Measurements from ENCODE around the gene SLC35A2.

SLC35A2 gene

DNA sequence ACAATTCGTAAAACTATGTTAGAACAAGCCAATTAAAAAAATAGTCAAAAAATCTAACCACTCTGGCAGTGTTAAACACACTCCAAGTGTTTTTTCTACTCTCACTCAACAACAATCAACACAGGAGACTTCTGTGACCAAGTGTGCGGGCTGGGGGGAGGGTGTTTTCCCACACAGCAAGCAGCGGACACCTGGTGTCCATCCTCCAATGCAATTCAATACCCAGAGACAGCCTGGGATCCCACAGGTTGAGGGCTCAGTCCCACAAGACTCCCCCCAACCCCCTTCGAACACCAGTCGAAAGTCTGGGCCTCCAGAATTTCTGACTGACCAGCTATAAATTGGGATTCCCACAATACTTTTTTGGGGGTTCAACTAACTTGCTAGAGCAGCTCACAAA is 15.7 kb upstream of the SLC35A2 start:
- DNase-seq, result no peak

DNA sequence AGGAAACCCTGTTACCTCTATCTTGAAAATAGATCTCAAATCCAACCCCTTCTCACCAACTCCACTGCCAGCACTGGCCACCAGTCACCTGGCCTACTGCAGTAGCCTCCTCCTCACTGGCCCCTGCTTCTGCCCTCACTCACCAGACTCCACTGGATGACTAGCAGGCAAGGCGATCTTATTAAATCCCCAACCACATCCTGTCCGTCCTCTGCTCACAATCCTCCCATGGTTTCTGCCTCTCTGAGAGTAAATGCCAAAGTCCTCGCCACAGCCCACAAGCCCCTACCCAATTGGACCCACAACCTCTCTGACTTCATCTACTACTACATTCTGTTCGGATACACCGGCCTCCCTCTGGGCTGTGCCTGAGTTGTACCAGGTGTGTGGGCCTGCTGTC is 12.8 kb upstream of the SLC35A2 start:
- DNase-seq, result no peak

DNA sequence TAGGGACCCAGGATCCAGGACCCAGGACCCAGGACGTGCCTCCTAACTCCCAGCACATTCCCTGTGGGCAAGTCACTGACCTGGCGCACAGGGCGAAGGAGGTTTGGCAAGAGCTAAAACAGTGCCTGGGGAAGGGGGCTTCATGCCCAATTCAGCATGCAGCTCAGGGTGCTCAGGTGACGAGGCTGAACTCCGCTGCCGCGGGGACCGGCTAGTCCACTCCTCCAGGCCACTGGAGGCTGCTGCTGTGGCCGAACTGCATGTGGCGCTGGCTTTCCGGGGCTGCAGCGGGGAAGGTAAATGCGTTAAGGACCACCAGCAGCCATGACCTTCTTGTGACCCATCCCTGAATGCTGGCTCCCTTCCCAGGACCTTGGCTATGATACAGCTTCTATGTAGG is 12.3 kb upstream of the SLC35A2 start:
- no peak for DNase-seq

DNA sequence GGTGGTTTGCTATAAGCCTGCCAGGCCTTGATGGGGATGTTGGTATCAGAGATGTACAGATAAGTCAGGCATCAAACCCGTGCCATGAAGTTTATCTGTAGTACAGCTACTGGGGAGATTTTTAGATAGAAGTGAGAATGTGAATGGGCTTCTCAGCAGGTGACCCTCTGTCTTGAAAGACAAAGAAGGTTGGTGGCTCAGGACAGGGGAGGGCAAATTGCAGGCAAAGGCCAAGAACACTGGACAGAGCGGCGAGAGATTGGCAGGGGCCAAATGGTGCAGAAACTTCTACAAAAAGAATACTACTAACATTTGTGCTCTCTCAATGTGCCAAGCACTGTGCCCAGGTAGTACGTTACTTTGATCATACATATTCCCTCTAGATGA is 9.3 kb upstream of the SLC35A2 start:
- DNase-seq, result no peak

DNA sequence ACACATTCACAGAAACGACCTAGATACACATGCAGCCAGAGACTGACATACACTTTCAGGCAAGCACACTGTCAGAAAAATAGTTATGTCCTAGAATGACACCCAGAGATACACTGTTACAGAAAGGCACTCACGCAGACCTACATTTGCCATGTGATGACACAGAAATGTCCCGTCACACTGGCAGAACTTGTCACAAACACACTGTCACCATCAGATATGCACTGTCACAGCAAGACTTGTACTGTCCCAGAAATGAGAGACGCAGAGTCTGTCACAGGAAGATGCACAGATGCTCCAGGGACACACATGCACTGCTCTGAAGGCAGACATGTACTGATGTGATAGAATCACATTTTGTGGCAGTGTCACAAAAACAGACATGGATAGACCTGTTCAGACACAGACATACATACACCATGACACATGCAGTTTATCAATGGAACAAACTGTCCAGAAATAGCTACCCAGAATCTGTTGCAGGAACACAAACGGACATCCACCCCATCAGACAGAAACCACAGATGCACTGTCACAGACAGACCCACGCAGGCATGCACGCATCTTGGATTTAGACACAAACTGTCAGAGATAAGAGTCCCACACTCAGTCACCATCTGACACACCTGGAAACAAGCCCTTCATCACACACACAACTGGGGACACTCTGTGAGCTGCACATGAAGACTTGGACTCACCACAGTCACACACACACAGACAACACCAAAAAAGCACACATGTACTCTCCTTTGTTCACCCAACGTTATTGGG is 8.7 kb upstream of the SLC35A2 start:
- DNase-seq, result no peak

DNA sequence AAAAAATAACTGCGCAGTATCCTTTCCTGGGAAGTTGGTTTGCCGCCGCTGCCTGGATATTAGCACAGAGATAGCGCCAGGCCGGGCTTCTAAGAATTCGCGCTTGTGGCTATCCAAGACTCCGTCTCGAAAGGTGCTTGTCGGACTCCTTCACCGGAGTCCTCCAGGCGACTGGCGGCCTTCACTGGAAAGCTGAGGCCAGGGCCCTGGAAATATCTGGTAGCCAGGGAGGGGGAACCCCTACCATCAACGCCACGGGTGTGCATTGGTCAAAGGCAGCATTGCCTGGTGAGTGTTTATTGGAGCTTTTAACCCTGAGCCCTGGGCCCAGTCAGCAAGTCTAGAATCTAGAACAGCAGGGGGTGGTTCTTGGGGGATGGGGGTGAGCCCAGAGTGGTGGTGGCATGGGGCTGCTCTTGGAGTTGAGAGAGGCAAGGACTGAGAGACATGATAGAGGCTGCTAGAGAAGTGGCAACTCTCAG is 8.0 kb upstream of the SLC35A2 start:
- no peak for DNase-seq

DNA sequence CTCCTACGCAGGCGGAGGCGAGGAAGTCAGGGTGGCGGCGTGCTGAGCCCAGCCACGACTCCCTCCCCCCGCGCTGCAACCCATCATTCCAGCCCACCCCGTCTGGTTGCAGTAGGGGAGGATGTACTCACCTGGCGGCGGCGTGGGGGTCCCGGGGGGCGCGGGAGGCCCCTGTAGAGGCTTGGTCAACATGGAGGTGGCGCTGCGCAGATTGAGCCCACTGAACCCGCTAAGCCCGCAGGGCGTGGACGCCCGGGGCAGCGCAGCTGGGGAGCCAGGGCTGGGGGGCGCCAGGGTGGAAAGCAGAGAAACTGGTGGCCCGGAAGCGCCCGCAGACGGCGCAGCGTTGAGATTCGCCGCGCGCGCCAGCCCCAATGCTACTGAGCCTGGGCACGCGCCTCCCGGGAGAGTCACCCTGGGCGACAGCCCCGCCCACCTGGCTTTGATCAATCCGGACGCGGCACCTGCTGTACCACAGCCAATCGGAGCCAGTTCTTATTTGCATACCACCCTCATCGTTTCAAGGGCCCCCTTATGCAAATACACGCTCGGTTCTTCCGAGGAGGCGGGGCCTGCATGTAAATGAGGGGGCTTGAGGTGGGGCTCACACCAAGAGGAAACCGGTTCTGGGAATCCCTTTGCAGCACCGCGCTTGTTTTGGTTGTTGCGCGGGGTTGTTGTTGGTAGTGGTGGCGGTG is 7.3 kb upstream of the SLC35A2 start, which contains the start of gene PIM2:
Gene PIM2 (minus strand): TSS at position 382 of the 698 bp plus-strand sequence. CDS start 190 bp downstream, at position 192.
- DNase-seq, result peak; percentile 95

DNA sequence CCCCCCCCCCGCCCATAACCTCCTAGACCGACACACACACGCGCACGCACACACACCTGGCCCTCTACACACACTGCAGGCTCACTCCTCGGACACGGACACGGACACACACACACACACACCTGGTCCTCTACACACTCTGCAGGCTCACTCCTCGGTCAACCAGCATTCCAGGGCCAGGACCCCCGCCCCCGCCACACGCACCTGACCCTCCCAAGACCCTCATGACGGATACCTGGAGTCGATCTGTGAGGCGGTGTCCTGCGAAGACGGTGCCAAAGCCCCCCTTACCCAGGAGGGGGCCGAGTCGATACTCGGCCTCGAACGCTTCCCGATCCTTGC is 6.8 kb upstream of the SLC35A2 start:
- no peak for DNase-seq

DNA sequence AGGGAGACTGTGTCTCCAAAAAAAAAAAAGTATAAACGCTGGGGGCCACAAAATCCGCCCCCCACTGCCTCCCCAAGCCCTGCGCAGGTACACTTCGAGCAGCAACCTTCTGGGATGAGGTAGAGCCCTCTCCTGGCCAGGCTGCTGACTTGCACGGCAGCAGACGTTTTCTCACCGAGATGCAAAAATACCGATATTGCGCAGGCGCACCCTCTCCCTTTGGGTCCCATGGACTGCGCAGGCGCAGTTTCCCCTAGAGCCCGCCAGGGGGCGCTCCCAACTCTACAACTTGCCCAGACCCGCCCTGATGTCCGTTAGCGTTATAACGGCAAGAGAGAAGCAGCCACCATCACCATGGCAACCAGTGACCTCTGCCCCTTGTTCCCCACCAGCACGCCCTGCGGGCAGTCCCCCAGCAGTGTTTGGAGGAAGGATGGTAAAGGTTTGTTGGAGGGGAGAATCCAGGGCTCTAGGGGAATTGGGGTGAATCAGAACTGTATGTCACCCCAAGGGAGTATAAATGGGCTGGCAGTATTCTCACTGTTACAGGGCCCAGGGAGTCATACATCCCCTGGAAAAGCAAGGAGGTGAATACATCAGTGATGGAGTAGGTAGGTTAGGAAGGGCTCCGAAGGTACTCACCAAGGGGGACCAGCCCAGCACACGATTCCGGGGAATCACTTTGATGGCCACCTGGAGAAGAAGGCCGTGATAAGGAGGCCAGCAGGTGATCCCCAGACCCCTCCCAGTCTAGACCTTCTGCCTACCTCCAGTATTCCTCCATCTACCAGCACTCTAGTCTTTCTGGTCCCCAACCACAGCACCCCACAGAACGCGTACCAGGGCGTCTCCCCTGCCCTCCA is 5.9 kb upstream of the SLC35A2 start:
- peak; percentile 83 for DNase-seq

DNA sequence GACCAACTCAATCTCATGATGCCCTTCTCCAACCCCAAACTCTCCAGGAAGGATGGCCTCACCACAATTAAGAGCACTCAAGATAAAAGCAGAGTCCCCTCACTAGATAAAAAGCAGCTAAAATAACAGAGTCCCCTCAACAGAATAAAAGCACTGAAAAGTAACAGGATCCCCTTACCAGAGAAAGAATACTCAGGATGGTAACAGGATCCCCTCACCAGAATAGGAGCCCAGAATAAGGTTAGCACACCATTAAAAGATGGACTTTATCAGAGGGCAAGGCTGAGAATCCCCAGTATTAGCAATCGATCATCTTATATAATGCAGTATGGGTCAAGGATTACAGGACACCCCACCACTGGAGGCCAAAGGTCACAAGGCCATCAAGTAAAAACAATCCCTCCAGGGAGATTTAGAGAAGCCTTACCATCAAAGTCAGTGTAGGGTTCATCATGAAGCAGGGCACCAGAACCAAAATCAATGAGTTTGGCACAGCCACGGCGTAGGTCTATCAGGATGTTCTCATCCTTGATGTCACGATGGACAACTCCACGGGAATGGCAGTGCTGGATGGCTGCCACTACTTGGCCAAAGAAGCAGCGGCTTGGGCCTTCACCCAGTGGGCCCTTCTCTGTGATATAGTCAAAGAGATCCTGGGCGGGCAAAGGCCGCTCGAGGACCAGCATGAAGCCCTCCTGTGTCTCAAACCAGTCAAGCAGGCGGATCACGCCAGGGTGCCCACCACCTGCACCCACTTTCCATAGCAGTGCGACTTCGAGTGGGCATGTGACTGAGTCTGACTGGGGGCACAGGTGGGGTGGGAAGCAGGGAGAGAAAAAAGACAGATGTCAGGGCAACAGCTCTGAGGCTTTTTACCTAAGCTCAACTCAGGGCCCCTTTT is 3.4 kb upstream of the SLC35A2 start:
- no peak for DNase-seq

DNA sequence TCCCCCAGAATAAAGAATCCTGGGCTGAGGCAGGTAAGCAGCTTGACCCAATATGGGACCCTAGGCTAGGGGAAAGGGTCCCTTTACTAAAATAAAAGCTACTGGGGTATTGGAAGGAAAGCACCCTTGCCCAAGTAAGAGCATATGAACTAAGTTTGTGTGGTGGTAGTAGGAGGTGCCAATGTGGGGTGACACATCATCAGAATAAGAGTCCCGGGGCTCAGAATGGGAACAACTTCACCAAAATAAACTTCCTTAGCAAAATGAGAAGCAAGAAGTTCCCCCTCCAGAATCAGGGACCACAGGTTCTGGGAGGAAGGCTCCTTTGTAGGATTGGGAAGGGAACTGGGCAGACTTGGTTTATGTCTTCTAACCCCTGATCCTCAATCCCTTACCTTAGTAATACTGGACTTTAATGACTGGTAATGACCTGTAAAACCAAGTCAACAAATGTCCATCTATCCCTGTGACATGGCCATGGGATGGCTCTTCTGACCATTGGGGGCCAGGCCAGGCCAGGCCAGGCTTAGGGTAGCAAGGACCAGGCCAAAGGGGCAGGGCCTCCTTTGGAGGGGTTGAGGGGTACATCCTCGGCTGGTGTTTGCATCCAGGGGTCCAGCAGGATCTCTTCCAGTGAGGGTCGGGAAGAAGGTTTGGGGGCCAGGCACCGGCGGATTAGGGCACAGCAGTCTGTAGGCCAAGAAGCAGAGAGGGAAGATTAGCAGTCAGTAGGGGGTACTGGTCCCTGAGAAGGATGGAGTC is 2.3 kb upstream of the SLC35A2 start:
- no peak for DNase-seq

DNA sequence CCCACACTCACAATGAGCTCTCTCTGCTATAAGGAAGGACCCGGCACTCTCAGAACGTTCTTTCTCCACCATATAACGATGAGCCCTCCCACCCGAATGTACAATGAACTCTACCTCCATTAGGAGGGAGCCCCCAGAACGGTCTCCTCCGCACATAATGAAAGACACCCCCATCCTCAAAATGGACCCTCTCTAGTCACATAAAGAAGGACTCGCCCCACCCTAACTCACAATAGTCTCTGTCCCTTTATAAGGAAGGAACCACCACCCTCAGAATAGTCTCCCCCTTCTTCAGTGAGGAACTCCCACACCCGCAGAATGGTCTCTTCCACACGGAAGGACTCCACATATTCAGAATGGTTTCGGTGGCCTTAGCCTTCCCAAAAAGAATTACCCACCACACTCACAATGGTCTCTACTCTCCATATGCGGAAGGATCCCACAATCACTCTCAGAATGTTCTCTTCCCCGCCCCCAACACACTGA is 477 bp downstream of the SLC35A2 start:
- no peak for DNase-seq

DNA sequence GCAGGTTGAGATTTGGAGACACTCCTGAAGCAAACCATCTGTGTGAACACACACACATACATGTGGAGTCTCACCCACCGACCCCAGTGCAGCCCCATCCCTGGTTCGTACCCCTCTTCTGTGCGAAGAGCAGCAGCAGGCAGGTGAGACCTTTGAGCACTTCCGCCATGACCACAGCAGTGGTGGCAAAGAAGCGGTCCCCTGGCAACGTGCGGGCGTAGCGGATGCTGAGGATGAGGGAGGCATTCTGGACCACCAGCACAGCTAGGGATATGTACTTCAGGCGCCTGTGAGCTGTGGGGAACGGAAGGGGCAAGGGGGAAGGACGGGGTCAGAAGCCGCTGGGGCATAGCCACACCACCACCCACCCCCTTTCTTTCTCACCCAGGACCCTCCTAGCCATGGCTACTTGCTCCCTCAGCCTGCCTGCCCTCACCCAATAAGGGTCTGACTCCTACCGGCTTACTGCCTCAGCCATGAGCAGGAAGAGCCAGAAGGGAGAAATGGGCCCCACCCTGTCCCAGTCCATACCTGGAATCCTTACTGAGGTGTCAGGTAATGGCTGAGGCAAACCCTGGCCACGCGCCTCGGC is 1.6 kb downstream of the SLC35A2 start:
- DNase-seq, result no peak

DNA sequence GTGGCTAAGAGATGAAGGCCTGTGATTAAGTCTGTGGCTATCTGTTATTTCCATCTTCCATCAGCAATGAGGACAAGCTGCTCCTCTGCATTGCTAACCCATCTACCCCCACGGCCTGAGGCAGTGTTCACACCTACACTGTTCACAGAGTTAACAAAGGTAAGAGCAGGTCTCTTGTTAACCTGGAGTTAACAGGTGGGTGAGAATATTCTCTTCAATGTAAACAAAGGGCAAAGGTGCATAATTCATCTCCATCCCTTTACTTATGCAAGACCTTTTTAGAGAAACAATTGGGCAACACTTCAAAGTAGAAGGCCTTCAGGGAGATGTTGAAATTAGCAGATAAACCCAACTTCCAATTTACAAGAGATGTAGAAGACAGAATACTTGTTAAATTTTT is 2.8 kb downstream of the SLC35A2 start:
- DNase-seq, result no peak

DNA sequence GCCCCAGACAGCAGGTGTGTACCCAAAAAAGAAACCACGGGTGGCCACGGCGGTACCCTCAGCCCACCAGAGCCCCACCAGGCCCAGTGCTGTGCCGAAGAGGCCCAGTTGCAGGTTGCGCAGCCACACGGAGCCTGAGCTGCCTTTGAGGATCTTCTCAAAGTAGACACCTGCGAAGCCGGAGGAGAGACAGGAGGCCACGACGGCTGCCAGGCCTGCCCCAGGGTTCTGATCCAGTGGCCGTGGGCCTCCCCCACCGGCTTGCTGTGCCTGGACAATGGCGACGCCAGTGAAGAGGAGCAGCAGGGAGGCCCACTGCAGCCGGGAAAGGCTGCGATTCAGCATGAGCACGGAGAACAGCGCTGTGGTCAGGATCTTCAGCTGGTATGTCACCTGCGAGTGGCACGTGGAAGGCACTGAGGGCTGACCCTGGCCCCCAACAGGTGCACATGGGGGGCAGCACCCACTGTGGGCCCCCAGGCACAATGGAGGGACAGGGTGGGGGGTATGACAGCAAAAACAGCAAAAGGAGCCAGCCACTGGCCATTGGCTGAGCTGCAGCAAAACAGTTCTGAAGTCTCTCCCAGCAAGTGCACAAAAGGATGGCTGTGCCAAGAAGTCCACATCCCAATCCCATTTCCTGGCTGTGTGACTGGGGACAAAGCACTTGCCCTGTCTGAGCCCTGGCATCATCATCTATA is 6.2 kb downstream of the SLC35A2 start:
- no peak for DNase-seq

DNA sequence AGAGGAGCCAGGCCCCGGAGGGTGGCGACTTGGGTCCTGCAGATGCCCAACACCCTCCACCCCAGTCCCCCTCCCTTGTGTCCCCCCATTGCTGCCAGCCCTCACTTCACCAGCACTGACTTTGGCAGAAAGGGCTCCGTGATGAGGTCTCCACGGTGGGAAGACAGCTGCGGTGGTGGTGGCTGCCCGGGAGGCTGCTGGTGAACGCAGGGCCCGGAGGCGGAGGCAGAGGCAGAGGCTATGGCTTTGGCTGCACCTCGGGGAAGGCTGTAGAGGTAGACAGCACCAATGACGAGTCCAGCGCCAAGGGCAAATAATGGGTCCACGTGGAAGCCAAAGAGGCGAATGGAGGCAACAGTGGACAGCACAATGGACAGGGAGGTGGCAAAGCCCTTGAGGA is 6.8 kb downstream of the SLC35A2 start:
- no peak for DNase-seq

DNA sequence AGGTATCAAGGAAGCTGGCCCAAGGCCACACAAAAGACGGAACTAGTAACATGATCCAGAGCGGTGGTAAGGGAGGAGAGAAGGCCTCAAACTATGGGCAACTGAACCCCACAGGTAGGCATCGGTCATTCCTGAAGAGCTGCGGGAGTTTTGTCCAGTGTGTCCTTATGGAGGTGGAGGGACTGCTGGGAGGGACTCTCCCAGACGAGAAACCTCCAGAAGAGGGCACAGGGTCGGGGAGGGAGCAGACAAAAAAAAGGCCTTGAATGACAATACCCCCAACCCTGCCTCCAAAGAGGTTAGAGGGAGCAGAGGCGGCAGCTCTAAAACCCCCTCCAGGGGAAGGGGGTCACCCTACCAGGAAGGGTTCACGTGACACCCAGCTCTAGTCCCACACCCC is 7.3 kb downstream of the SLC35A2 start:
- no peak for DNase-seq

DNA sequence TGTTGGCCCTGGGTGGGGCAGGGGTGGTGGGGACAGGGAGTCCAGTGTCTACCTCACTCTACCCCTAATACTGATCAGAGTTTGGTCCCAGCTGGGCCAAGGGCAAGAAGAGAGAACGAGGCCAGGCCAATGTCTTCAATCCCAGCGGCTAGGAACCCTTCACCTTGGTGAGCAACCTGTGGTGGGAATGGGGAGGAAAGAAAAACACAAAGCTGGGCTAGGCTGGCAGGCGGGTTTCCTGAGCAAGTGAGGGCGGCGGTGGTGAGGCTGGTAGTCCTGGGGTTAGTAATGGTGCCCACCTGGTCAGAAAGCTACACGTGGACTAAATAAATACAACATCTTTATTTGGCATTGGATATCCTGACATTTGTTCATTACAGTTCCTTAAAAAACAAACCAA is 8.2 kb downstream of the SLC35A2 start:
- DNase-seq, result no peak

DNA sequence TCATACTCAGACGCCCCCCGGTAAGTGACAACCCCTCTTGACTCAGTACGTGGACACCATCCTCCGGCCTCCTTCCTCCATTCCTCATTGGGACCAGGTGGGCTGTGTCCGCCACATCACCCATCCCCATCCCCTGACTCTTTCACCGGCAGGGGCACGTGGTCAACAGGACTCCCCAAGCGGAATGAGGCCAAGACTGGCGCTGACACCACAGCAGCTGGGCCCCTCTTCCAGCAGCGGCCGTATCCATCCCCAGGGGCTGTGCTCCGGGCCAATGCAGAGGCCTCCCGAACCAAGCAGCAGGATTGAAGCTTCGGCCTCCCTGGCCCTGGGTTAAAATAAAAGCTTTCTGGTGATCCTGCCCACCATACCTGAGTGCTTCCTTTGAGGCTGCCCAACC is 8.7 kb downstream of the SLC35A2 start:
- DNase-seq, result no peak

DNA sequence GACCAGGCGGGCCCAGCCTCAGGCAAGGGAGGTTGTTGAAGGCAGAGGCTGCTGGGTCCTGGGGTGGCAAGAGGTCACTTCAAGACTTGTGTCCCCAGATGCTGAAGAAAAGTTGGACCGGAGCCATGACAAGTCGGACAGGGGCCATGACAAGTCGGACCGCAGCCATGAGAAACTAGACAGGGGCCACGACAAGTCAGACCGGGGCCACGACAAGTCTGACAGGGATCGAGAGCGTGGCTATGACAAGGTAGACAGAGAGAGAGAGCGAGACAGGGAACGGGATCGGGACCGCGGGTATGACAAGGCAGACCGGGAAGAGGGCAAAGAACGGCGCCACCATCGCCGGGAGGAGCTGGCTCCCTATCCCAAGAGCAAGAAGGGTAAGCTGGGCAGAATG is 9.3 kb downstream of the SLC35A2 start:
- DNase-seq, result no peak

DNA sequence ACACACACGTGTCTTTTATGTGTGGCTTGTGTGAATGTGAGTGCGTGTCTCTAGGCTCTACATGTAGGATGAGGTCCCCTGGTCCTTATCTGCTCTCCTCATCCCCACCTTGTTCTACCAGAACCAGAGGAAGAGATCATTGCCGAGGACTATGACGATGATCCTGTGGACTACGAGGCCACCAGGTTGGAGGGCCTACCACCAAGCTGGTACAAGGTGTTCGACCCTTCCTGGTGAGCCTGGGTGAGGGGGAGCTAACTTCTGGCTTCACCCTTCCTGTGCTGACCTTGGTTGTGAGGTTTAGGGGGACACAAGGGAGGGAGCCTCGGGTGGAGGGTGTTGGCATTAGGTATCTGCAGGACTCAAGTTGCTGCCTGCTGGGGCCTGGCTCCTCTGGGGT is 10.4 kb downstream of the SLC35A2 start:
- no peak for DNase-seq

All from NCI-H2029 (cell line).